PC-9 (cell line): ENCODE data around the gene VWC2. TPM values are rescaled to one million over a fixed set of nuclear protein-coding genes. Genes with fewer than 3 reads are reported as not detected.

Experiments used
- BruUV-seq: library from RNA; stranded (reverse); fragments of 400-500 nt; replicated peaks from 2 replicates; lab custom pipeline; 2021; lab: Mats Ljungman, UMichigan
- CTCF ChIA-PET: fragments of 300-600 bp; sonication (Branson Sonifier 250); formaldehyde crosslinking; loops from one replicate; lab custom pipeline; 2022; ENCODE audit warnings: antibody characterized with exemption; lab: Charles Lee
- POLR2A ChIA-PET: fragments of 300-600 bp; sonication (Branson Sonifier 250); formaldehyde crosslinking; loops from one replicate; lab custom pipeline; 2022; ENCODE audit warnings: antibody characterized with exemption; ENCODE audit not compliant: unreplicated experiment; lab: Charles Lee
- DNase-seq, 2 experiments: peaks; one replicate each; pipeline versions ENCODE4 v3.0.0 to v3.0.0-alpha.2; 2015 to 2022; ENCODE audit warnings: mixed read lengths in 1 of 2
- H2AFZ ChIP-seq: fragments of 200-600 bp; sonication (generic); 2 replicates; pipeline ENCODE4 v1.8.1; 2017; ENCODE audit warnings: antibody characterized with exemption
- H3F3A ChIP-seq: fragments of 200-600 bp; sonication (generic); 2 replicates; pipeline ENCODE4 v1.8.1; 2017; ENCODE audit warnings: antibody characterized with exemption, mild to moderate bottlenecking, low read depth; ENCODE audit not compliant: insufficient read depth
- H3K27ac ChIP-seq: fragments of 200-600 bp; sonication (generic); 2 replicates; pipeline ENCODE4 v1.6.1; 2016; ENCODE audit warnings: mixed run types
- H3K27me3 ChIP-seq: fragments of 200-600 bp; sonication (generic); 2 replicates; pipeline ENCODE4 v1.6.1; 2016; ENCODE audit warnings: low read depth, mixed run types; ENCODE audit not compliant: insufficient read depth
- H3K36me3 ChIP-seq: fragments of 200-600 bp; sonication (generic); 2 replicates; pipeline ENCODE4 v1.6.1; 2016; ENCODE audit warnings: low read depth, mixed run types
- H3K4me1 ChIP-seq: fragments of 200-600 bp; sonication (generic); replicated peaks from 2 replicates; pipeline ENCODE4 v1.6.1; 2016; ENCODE audit warnings: mixed run types; ENCODE audit not compliant: insufficient read depth
- H3K4me2 ChIP-seq: fragments of 200-600 bp; sonication (generic); 2 replicates; pipeline ENCODE4 v1.6.1; 2017; ENCODE audit warnings: mixed run types
- H3K4me3 ChIP-seq: fragments of 200-600 bp; sonication (generic); 2 replicates; pipeline ENCODE4 v1.6.1; 2016; ENCODE audit warnings: mixed run types
- H3K79me2 ChIP-seq: fragments of 200-600 bp; sonication (generic); 2 replicates; pipeline ENCODE4 v1.6.1; 2017; ENCODE audit warnings: low read depth, mixed run types
- H3K9me2 ChIP-seq: fragments of 200-600 bp; sonication (generic); 2 replicates; pipeline ENCODE4 v1.8.1; 2017; ENCODE audit warnings: mild to moderate bottlenecking; ENCODE audit not compliant: insufficient read depth
- H3K9me3 ChIP-seq: fragments of 200-600 bp; sonication (generic); 2 replicates; pipeline ENCODE4 v1.8.1; 2016; ENCODE audit warnings: low read depth; ENCODE audit not compliant: insufficient read depth
- H4K20me1 ChIP-seq: fragments of 200-600 bp; sonication (generic); 2 replicates; pipeline ENCODE4 v1.8.1; 2017; ENCODE audit not compliant: insufficient read depth
- EZH2 ChIP-seq: fragments of 200-600 bp; sonication (generic); IDR thresholded peaks from 2 replicates; pipeline ENCODE4 v1.8.0; 2017; ENCODE audit warnings: antibody characterized with exemption, low read depth
- intact Hi-C: fragments of 100-400 bp; cut with micrococcal nuclease; formaldehyde crosslinking; loops from one replicate; pipeline ENCODE4 v1.10.0; 2022; ENCODE audit not compliant: unreplicated experiment
- total RNA-seq: library from RNA; stranded (reverse); gene quantifications from 2 replicates; pipeline ENCODE4 v1.2.3, GENCODE V29; 2021
- TF ChIP-seq, protein P1 (sequence below): fragments of 200-600 bp; sonication (generic); conservative IDR thresholded peaks from 2 replicates; pipeline ENCODE4 v1.6.1; 2017; ENCODE audit warnings: mixed run types, antibody characterized with exemption, mild to moderate bottlenecking, moderate library complexity

VWC2 gene
- total RNA-seq, 1 experiment from 2014 or later = not detected

DNA sequence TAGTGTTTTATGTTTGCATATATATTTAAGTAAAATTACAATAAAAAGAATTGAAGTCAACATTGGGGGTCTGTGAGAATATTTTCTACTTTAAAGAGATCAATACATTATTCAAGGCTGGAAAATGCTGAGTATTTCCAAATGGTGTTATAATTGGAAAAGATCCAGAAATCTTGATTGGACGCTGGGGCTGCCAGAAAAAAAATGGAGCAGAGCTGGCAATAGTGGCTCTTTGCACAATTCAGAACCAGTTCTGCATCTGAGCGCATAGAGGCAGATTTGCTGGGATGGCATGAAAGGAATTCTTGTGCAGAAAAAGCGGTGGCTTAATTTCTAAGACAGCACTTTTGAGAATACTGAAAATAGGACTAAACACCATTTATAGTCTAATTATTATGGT lies 10.8 kb upstream of the VWC2 start:
- H3K9me2 ChIP-seq = no peaks in the 10 kb centered on the region
- H3K27ac ChIP-seq = no peak overlapping the region
- ChIA-PET POLR2A (no interaction called here), CTCF (no interaction called here)
- no peak for TF ChIP-seq EZH2
- TF ChIP-seq, protein P1, sequence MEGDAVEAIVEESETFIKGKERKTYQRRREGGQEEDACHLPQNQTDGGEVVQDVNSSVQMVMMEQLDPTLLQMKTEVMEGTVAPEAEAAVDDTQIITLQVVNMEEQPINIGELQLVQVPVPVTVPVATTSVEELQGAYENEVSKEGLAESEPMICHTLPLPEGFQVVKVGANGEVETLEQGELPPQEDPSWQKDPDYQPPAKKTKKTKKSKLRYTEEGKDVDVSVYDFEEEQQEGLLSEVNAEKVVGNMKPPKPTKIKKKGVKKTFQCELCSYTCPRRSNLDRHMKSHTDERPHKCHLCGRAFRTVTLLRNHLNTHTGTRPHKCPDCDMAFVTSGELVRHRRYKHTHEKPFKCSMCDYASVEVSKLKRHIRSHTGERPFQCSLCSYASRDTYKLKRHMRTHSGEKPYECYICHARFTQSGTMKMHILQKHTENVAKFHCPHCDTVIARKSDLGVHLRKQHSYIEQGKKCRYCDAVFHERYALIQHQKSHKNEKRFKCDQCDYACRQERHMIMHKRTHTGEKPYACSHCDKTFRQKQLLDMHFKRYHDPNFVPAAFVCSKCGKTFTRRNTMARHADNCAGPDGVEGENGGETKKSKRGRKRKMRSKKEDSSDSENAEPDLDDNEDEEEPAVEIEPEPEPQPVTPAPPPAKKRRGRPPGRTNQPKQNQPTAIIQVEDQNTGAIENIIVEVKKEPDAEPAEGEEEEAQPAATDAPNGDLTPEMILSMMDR = no peak
- no peak for DNase-seq
- no peaks in the 10 kb centered on the region for H3F3A ChIP-seq
- no peaks in the 10 kb centered on the region for H3K9me3 ChIP-seq
- H3K4me1 ChIP-seq = no peaks in the 10 kb centered on the region
- no peak overlapping the region for H3K4me2 ChIP-seq
- H3K36me3 ChIP-seq = no peaks in the 10 kb centered on the region
- no peaks in the 10 kb centered on the region for H3K79me2 ChIP-seq
- peaks cover 23% of the 10 kb centered on the region for H3K27me3 ChIP-seq
- BruUV-seq = no TSS peak
- intact Hi-C loops = no loop called here
- H2AFZ ChIP-seq = no peak overlapping the region
- no peaks in the 10 kb centered on the region for H4K20me1 ChIP-seq
- no peak overlapping the region for H3K4me3 ChIP-seq

DNA sequence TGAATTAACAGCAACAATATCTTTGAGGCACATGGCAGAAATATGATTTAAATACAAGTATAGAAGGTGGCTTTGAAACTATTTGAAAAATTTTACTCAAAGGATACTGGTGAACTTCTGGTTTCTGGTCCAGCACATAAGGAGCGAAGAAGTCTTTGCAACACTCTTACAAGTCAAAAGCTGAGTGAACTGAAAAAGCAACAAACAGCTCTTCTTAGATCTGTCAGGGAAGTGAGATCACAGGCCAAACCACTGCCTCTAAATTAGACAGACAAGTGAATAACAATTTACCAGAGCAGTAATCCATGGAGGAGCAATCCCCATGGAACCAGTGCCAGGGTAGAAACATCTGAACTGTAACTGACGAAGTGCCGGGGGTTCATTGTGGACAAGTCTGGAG lies 9.6 kb upstream of the VWC2 start:
- TF ChIP-seq EZH2 = no peak
- TF ChIP-seq, protein P1 = no peak
- ChIA-PET POLR2A (no interaction called here), CTCF (no interaction called here)
- peaks cover 23% of the 10 kb centered on the region for H3K27me3 ChIP-seq
- H3K9me3 ChIP-seq = no peaks in the 10 kb centered on the region
- H3K36me3 ChIP-seq = no peaks in the 10 kb centered on the region
- H3K4me1 ChIP-seq = no peaks in the 10 kb centered on the region
- no peak for DNase-seq
- intact Hi-C loops = no loop called here
- no peak overlapping the region for H3K4me3 ChIP-seq
- no peaks in the 10 kb centered on the region for H4K20me1 ChIP-seq
- BruUV-seq = no TSS peak
- no peaks in the 10 kb centered on the region for H3K79me2 ChIP-seq
- no peaks in the 10 kb centered on the region for H3F3A ChIP-seq
- H3K9me2 ChIP-seq = no peaks in the 10 kb centered on the region
- H3K27ac ChIP-seq = no peak overlapping the region
- no peak overlapping the region for H2AFZ ChIP-seq
- no peak overlapping the region for H3K4me2 ChIP-seq

DNA sequence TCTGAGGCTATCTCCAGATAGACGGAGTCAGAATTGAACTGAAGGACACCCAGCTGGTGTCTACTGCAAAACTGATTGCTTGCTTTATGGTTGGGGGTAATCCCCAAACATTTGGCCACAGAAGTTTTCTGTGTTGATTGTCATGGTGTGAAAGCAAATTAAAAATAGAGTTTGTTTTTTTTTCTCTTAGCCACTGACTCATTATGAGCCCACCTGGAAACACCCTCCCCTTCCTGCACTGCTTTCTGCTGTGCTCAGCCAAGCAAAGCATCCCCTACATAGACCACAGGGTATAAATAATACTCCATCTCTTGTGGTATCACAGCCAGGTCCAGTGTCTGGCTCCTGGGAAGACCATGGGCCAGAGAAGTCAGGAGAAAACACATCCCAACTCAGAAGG lies 6.5 kb upstream of the VWC2 start:
- no peaks in the 10 kb centered on the region; the same call in 1 of the 2 replicates for H3K9me2 ChIP-seq
- H3K4me3 ChIP-seq = no peak overlapping the region
- H3K27ac ChIP-seq = no peak overlapping the region
- ChIA-PET POLR2A (no interaction called here), CTCF (no interaction called here)
- no peak overlapping the region for H2AFZ ChIP-seq
- H3K4me2 ChIP-seq = no peak overlapping the region
- H3K79me2 ChIP-seq = no peaks in the 10 kb centered on the region
- DNase-seq = no peak
- intact Hi-C loops = no loop called here
- H3K4me1 ChIP-seq = no peaks in the 10 kb centered on the region
- no peak for TF ChIP-seq EZH2
- TF ChIP-seq, protein P1 = no peak
- no peaks in the 10 kb centered on the region for H3F3A ChIP-seq
- H3K36me3 ChIP-seq = no peaks in the 10 kb centered on the region
- H3K9me3 ChIP-seq = no peaks in the 10 kb centered on the region
- BruUV-seq = no TSS peak
- peaks cover 23% of the 10 kb centered on the region for H3K27me3 ChIP-seq
- no peaks in the 10 kb centered on the region for H4K20me1 ChIP-seq
